B cell (primary cell): Measurements from ENCODE around the gene PRKCQ. TPM values are rescaled to one million over a fixed set of nuclear protein-coding genes. Genes with fewer than 3 reads are reported as not detected.

Source experiments
- ATAC-seq: fragments of 200-7000 bp; cut with Tn5 transposase; one replicate; pipeline ENCODE4 v1.10.0; 2021; ENCODE audit warnings: low read depth, mild to moderate bottlenecking, moderate number of reproducible peaks, moderate library complexity
- CTCF ChIA-PET: fragments of 350-600 bp; sonication (Branson Sonifier 250); formaldehyde crosslinking; loops from one replicate; lab custom pipeline; 2021; ENCODE audit warnings: antibody characterized with exemption, inconsistent platforms; lab: Charles Lee
- POLR2A ChIA-PET: fragments of 350-600 bp; sonication (Branson Sonifier 250); formaldehyde crosslinking; loops from one replicate; lab custom pipeline; 2021; ENCODE audit warnings: antibody characterized with exemption; lab: Charles Lee
- DNase-seq: peaks from one replicate; pipeline ENCODE4 v3.0.0; 2013
- H2AFZ ChIP-seq: 2 replicates; pipeline ENCODE4 v1.6.1; 2012; ENCODE audit warnings: mild to moderate bottlenecking, low read depth, low read length; ENCODE audit not compliant: insufficient read depth, poor library complexity, severe bottlenecking
- H3K27ac ChIP-seq, 2 donors: 1 replicate in 1 of 2; 2 replicates in 1 of 2; pipeline ENCODE4 v1.5.1; 2012 to 2013; ENCODE audit warnings: low read length in 2 of 2, mild to moderate bottlenecking in 2 of 2, moderate library complexity in 1 of 2
- H3K27me3 ChIP-seq, 4 experiments: fragments of 200-600 bp in 1 of 4; sonication (generic) in 1 of 4; replicated peaks in 1 of 4; 1 replicate in 2 of 4; 2 replicates in 2 of 4; pipeline versions ENCODE4 v1.6.1 to v1.7.0; 2013 to 2016; ENCODE audit warnings: low read length in 3 of 4, mild to moderate bottlenecking in 2 of 4, mixed read lengths in 1 of 4, moderate library complexity in 1 of 4; ENCODE audit not compliant: insufficient read depth in 4 of 4, control insufficient read depth in 3 of 4; ENCODE audit errors: control extremely low read depth in 1 of 4
- H3K36me3 ChIP-seq, 2 experiments: replicated peaks in 1 of 2; 1 replicate in 1 of 2; 2 replicates in 1 of 2; pipeline versions ENCODE4 v1.6.1 to v1.7.1; 2013; ENCODE audit warnings: low read length in 1 of 2; ENCODE audit not compliant: insufficient read depth in 2 of 2, control insufficient read depth in 1 of 2; ENCODE audit errors: control extremely low read depth in 1 of 2, extremely low read depth in 1 of 2
- H3K4me1 ChIP-seq, 2 donors: fragments of 200-600 bp in 1 of 2; sonication (generic) in 1 of 2; 1 replicate in 1 of 2; 2 replicates in 1 of 2; pipeline versions ENCODE4 v1.5.1 to v1.6.1; 2013 to 2017; ENCODE audit warnings: low read length in 2 of 2; ENCODE audit not compliant: control insufficient read depth in 2 of 2, insufficient read depth in 2 of 2
- H3K4me2 ChIP-seq: replicated peaks from 2 replicates; pipeline ENCODE3; 2012; ENCODE audit warnings: mild to moderate bottlenecking, low read depth, low read length; ENCODE audit not compliant: poor library complexity, severe bottlenecking
- H3K4me3 ChIP-seq, 5 experiments: fragments of 200-600 bp in 1 of 5; sonication (generic) in 1 of 5; 1 replicate in 3 of 5; 2 replicates in 2 of 5; pipeline versions ENCODE4 v1.5.1 to v1.7.0; 2011 to 2016; ENCODE audit warnings: low read length in 4 of 5, mild to moderate bottlenecking in 4 of 5, low read depth in 2 of 5, control low read depth in 1 of 5, moderate library complexity in 1 of 5; ENCODE audit not compliant: insufficient read depth in 1 of 5; ENCODE audit errors: control extremely low read depth in 1 of 5, extremely low read depth in 1 of 5
- H3K79me2 ChIP-seq: fragments of 200-600 bp; sonication (generic); one replicate; pipeline ENCODE4 v1.6.0; 2016; ENCODE audit warnings: low read length; ENCODE audit not compliant: control insufficient read depth, insufficient read depth
- H3K9ac ChIP-seq: fragments of 200-600 bp; sonication (generic); 2 replicates; pipeline ENCODE4 v1.6.1; 2017; ENCODE audit warnings: mild to moderate bottlenecking, low read length, moderate library complexity
- H3K9me3 ChIP-seq, 3 donors: one replicate each; pipeline versions ENCODE4 v1.6.1 to v1.7.1; 2013; ENCODE audit warnings: low read length in 2 of 3; ENCODE audit not compliant: control insufficient read depth in 2 of 3, insufficient read depth in 1 of 3; ENCODE audit errors: control extremely low read depth in 1 of 3
- H4K20me1 ChIP-seq: 2 replicates; pipeline ENCODE4 v1.6.0; 2012; ENCODE audit warnings: mild to moderate bottlenecking, low read length; ENCODE audit not compliant: insufficient read depth, control insufficient read depth, poor library complexity, severe bottlenecking
- H3K27ac Mint-ChIP-seq: one replicate; pipeline ENCODE4 v1.8.0; 2021; ENCODE audit warnings: mixed read lengths
- H3K27me3 Mint-ChIP-seq: one replicate; pipeline ENCODE4 v1.8.0; 2021; ENCODE audit warnings: mixed read lengths
- H3K4me1 Mint-ChIP-seq: one replicate; pipeline ENCODE4 v1.8.0; 2021; ENCODE audit warnings: mixed read lengths
- H3K4me3 Mint-ChIP-seq: one replicate; pipeline ENCODE4 v1.8.0; 2021; ENCODE audit warnings: mixed read lengths
- H3K9me3 Mint-ChIP-seq: one replicate; pipeline ENCODE4 v1.8.0; 2022; ENCODE audit warnings: mixed read lengths; ENCODE audit not compliant: insufficient read depth
- EZH2 ChIP-seq: IDR thresholded peaks from 2 replicates; pipeline ENCODE4 v1.6.1; 2012; ENCODE audit warnings: borderline replicate concordance, low read depth, mild to moderate bottlenecking, moderate library complexity, low read length; ENCODE audit not compliant: insufficient read depth, poor library complexity, severe bottlenecking
- WGBS: methylation state at CpG from one replicate; pipeline ENCODE4 v1.1.5; 2013; ENCODE audit warnings: missing lambda C conversion rate; ENCODE audit not compliant: insufficient coverage; 5-methylcytosine and 5-hydroxymethylcytosine counted together
- intact Hi-C: fragments of 100-400 bp; cut with micrococcal nuclease; formaldehyde crosslinking; loops from one replicate; pipeline ENCODE4 v1.10.0; 2022
- polyA plus RNA-seq: library from polyadenylated mRNA; depleted of rRNA; stranded (reverse); fragments of >200 nt; gene quantifications from 2 replicates; pipeline ENCODE4 v1.2.3, GENCODE V29; 2012
- total RNA-seq, 2 donors: library from RNA; stranded (reverse); fragments of 120-200 nt in 1 of 2; gene quantifications; 1 replicate in 1 of 2; 2 replicates in 1 of 2; pipeline versions ENCODE4 v1.2.3 to v1.2.4, GENCODE V29; 2013 to 2022
- TF ChIP-seq, protein P1 (sequence below): fragments of 200-600 bp; IDR thresholded peaks from one replicate; pipeline ENCODE4 v1.8.0; 2022; ENCODE audit warnings: antibody characterized with exemption, mild to moderate bottlenecking

The PRKCQ gene
- total and polyA plus RNA-seq, 2 donors (not counting 1 experiment from before 2014, with no cell fraction given), result 0.15 to 0.16 TPM

GRCh38 chr10:6530966-6531365 lies 49.1 kb downstream of the PRKCQ start:
- Mint-ChIP-seq H3K9me3 (no peaks in the 10 kb centered on the region), H3K27ac (no peak overlapping the region), H3K27me3 (peaks cover 18% of the 10 kb centered on the region), H3K4me3 (no peak overlapping the region), H3K4me1 (no peaks in the 10 kb centered on the region)
- ATAC-seq (no peak), DNase-seq (no peak)
- TF ChIP-seq EZH2, result no peak
- TF ChIP-seq, protein P1, sequence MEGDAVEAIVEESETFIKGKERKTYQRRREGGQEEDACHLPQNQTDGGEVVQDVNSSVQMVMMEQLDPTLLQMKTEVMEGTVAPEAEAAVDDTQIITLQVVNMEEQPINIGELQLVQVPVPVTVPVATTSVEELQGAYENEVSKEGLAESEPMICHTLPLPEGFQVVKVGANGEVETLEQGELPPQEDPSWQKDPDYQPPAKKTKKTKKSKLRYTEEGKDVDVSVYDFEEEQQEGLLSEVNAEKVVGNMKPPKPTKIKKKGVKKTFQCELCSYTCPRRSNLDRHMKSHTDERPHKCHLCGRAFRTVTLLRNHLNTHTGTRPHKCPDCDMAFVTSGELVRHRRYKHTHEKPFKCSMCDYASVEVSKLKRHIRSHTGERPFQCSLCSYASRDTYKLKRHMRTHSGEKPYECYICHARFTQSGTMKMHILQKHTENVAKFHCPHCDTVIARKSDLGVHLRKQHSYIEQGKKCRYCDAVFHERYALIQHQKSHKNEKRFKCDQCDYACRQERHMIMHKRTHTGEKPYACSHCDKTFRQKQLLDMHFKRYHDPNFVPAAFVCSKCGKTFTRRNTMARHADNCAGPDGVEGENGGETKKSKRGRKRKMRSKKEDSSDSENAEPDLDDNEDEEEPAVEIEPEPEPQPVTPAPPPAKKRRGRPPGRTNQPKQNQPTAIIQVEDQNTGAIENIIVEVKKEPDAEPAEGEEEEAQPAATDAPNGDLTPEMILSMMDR, result no peak
- intact Hi-C loops, result no loop called here
- Histone ChIP-seq H3K36me3 (no peaks in the 10 kb centered on the region), H3K27me3 (no peaks in the 10 kb centered on the region), H3K79me2 (no peaks in the 10 kb centered on the region), H3K27ac (no peak overlapping the region), H3K4me3 (no peak overlapping the region), H3K4me1 (no peaks in the 10 kb centered on the region), H4K20me1 (no peaks in the 10 kb centered on the region), H3K9me3 (no peaks in the 10 kb centered on the region), H2AFZ (no peak overlapping the region), H3K9ac (no peak overlapping the region), H3K4me2 (no peak overlapping the region)
- ChIA-PET POLR2A (no interaction called here), CTCF (interaction anchor here (0.8 kb wide), 1 partner anchor 8 kb away, joined by 3 read pairs; no protein-coding TSS in a partner anchor)
- WGBS, result 83% methylated on average over 4 of the region's 4 CpGs

GRCh38 chr10:6530211-6530840 lies 49.8 kb downstream of the PRKCQ start:
- CTCF ChIA-PET, result interaction anchor here (0.8 kb wide), 1 partner anchor 8 kb away, joined by 3 read pairs; no protein-coding TSS in a partner anchor
- WGBS, result 88% methylated on average over 13 of the region's 18 CpGs
- Histone ChIP-seq H2AFZ (no peak overlapping the region), H3K4me3 (no peak overlapping the region), H3K79me2 (no peaks in the 10 kb centered on the region), H3K9me3 (no peaks in the 10 kb centered on the region), H3K4me1 (no peaks in the 10 kb centered on the region), H3K27me3 (no peaks in the 10 kb centered on the region), H3K9ac (no peak overlapping the region), H4K20me1 (no peaks in the 10 kb centered on the region), H3K4me2 (no peak overlapping the region), H3K27ac (no peak overlapping the region), H3K36me3 (no peaks in the 10 kb centered on the region)
- ATAC-seq, result no peak
- H3K4me1 Mint-ChIP-seq, result no peaks in the 10 kb centered on the region
- intact Hi-C loops, result no loop called here
- DNase-seq, result no peak
- H3K27me3 Mint-ChIP-seq, result peaks cover 13% of the 10 kb centered on the region
- TF ChIP-seq, protein P1, result no peak
- no peak for TF ChIP-seq EZH2
- no peaks in the 10 kb centered on the region for H3K9me3 Mint-ChIP-seq
- H3K27ac Mint-ChIP-seq, result no peak overlapping the region
- POLR2A ChIA-PET, result no interaction called here
- no peak overlapping the region for H3K4me3 Mint-ChIP-seq
